GM18526 (cell line): ENCODE data around the gene GEMIN5.

Experiments
- POLR2A ChIP-seq: IDR thresholded peaks from 3 replicates; pipeline ENCODE4 v1.6.1; 2011; ENCODE audit not compliant: insufficient read length; ENCODE audit errors: extremely low read depth

The GEMIN5 gene

GRCh38 chr5:154844809-154845208, 93.2 kb downstream of the GEMIN5 start:
- no peak for TF ChIP-seq POLR2A

DNA sequence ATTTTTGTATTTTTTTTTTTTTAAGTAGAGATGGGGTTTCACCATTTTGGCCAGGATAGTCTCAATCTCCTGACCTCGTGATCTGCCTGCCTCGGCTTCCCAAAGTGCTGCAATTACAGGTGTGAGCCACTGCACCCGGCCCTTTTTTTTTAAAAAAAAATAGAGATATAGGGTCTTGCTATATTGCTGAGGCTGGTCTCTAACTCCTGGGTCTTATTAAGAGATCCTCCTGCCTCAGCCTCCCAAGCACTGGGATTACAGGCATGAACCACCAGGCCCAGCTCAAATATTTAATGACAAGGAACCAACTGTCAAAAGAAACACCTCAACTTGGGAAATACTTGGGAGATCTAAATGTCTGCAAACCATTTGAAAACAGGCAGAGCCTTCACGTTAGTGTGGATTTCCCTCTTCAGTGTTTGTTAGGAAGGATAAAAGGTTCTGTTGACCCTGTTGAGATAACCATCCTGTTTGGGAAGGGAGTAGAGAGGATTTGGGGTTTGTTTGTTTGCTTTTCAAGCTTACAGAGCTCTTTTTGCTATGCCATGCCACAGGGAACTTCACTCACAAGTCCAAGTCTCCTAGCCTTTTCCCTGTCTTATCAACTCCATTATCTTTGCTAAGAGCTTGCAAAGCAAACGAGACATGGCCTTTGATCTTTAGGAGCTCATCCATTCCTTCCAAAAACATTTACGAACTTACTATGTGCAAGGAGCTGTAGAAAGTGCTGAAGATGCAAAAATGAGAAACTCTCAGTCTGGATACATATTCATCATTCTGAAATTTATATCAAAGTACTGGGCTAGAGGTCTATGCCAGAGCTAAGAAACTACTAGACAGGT, 95.1 kb downstream of the GEMIN5 start:
- no peak for TF ChIP-seq POLR2A

DNA sequence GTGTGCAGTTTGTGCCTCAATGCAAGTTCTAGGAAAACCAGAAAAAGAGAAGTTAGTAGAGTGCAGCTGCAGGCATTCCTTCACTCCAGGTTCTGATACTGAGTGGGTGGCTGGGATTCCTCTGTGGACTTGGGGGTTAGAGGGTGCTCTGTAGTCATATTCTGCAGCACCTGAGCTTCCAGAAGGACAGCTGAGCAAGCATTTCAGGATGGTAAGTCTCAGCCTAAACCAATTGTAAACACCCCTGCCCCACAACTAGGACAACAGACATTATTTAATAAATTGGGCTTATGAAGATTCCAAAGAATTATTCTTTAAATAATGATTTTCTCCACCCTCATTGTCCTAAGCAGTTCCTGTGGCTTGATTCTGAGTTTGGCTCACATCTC, 96.7 kb downstream of the GEMIN5 start:
- no peak for TF ChIP-seq POLR2A

GRCh38 chr5:154840435-154841272, 97.4 kb downstream of the GEMIN5 start:
- no peak for TF ChIP-seq POLR2A
